ENCODE data around the gene RGL2. TPM values are rescaled to one million over a fixed set of nuclear protein-coding genes. Genes with fewer than 3 reads are reported as not detected.
A peak's percentile ranks its signal among the peaks of the same experiment; 100 is the strongest.

The RGL2 gene
- total and polyA plus RNA-seq, 10 of the 15 experiments (the other 5 are each of a cell fraction or from before 2014, with no cell fraction given), result 0.84 to 21.2 (median 6.8) TPM

DNA sequence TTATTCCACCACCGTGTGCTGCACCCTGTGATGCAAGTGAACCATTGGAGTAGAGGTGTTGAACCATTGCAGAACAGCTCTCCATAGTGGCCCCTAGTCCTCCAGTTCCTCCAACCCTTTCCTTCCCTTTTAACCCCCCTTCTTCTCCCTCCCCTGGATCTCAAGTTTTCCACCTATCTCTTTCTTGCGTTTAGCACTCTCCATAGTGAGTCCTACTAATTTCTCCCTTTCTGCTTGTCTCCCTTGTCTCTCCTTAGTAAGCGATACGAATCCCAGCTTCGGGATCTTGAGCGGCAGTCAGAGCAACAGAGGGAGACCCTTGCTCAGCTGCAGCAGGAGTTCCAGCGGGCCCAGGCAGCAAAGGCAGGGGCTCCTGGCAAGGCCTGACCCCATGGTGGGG lies 8.3 kb downstream of the RGL2 start (continued):
- TF ChIP-seq, protein P1, sequence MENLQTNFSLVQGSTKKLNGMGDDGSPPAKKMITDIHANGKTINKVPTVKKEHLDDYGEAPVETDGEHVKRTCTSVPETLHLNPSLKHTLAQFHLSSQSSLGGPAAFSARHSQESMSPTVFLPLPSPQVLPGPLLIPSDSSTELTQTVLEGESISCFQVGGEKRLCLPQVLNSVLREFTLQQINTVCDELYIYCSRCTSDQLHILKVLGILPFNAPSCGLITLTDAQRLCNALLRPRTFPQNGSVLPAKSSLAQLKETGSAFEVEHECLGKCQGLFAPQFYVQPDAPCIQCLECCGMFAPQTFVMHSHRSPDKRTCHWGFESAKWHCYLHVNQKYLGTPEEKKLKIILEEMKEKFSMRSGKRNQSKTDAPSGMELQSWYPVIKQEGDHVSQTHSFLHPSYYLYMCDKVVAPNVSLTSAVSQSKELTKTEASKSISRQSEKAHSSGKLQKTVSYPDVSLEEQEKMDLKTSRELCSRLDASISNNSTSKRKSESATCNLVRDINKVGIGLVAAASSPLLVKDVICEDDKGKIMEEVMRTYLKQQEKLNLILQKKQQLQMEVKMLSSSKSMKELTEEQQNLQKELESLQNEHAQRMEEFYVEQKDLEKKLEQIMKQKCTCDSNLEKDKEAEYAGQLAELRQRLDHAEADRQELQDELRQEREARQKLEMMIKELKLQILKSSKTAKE (IDR thresholded peaks at IDR 0.05; ENCODE audit: low read depth, poor library complexity, severe bottlenecking), result no peak

DNA sequence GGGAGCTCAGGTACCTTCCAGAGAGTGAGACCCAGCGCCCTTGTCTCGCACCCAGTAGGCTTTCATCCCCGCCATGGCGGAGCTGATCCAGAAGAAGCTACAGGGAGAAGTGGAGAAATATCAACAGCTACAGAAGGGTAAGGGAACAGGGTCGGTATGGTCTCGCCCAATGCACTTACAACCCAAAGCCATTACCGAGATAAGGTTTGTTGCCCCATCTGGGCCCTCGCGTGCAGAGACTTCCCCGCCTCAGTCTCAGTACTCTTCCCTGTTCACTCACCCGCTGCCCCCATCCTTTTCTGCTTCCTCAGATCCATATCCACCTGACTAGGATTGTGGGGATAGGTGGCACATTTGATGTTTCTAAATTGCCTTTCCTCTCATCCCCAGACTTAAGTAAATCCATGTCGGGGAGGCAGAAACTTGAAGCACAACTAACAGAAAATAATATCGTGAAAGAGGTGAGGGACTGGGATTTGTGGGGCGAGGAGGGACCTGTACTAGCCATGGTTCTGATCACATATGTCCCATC lies 8.9 kb downstream of the RGL2 start:
- in situ Hi-C loops (cut with MboI), result no loop called here
- POLR2A ChIA-PET, result interaction anchor here (0.9 to 3.5 kb wide), 8 partner anchors 9 to 128 kb away, joined by 3 to 60 read pairs (median 9); partner anchors contain the start of genes B3GALT4, CUTA, RGL2 and RPS18

More for the DNA sequence above, 8.9 kb downstream of the RGL2 start:
- Histone ChIP-seq H3K27ac (ENCODE audit: control insufficient read depth, insufficient read depth) (peak overlapping the region; percentile 74), H3K79me2 (ENCODE audit: control insufficient read depth, insufficient read depth, low read length) (peaks cover 31% of the 10 kb centered on the region), H2AFZ (ENCODE audit: control insufficient read depth, low read depth, low read length) (peak overlapping the region; percentile 98), H3K4me2 (ENCODE audit: control insufficient read depth, insufficient read depth) (peak overlapping the region; percentile 80), H3K9ac (ENCODE audit: control insufficient read depth, insufficient read depth, low read length) (peak overlapping the region; percentile 73), H4K20me1 (ENCODE audit: control insufficient read depth, insufficient read depth) (no peaks in the 10 kb centered on the region), H3K36me3 (ENCODE audit: control insufficient read depth in 2 of 2, insufficient read depth in 2 of 2, low read length in 1 of 2) (peaks cover 0 to 26% of the 10 kb centered on the region in 2 experiments; a peak in 3 of 4 replicates), H3K9me3 (replicated peaks; ENCODE audit: control insufficient read depth, insufficient read depth, low read length) (no peaks in the 10 kb centered on the region), H3K4me1 (ENCODE audit: control insufficient read depth, insufficient read depth, low read length) (no peaks in the 10 kb centered on the region), H3K4me3 (peak overlapping the region; percentile 78), H3K27me3 (replicated peaks in 1 of 2; ENCODE audit: control insufficient read depth in 2 of 2, insufficient read depth in 2 of 2, low read length in 1 of 2) (no peaks in the 10 kb centered on the region)
- ATAC-seq, result peak; percentile 25
- WGBS (ENCODE audit: insufficient coverage, insufficient replicate concordance, low lambda C conversion rate, missing lambda C conversion rate), result 11% methylated on average over 14 of the region's 14 CpGs
- SMC1A ChIA-PET (ENCODE audit: uncharacterized antibody, unreplicated experiment), result interaction anchor here (1.4 to 4.4 kb wide), 4 partner anchors 8 to 22 kb away, joined by 5 to 25 read pairs (median 8); partner anchors contain the start of genes B3GALT4, RPS18 and VPS52
- RAD21 ChIA-PET (ENCODE audit: unreplicated experiment), result interaction anchor here (0.6 to 2.6 kb wide), 10 partner anchors 8 to 1551 kb away, joined by 3 to 12 read pairs (median 6); partner anchors contain the start of genes B3GALT4, RPS18, VPS52 and ZBTB22
- CTCF ChIA-PET, result interaction anchor here (1.2 to 5.0 kb wide), 4 partner anchors 9 to 55 kb away, joined by 3 to 28 read pairs (median 6); partner anchors contain the start of genes B3GALT4 and RGL2
- BruUV-seq (replicated peaks), result TSS peak; percentile 95
- intact Hi-C loops (cut with micrococcal nuclease; ENCODE audit: unreplicated experiment), result loop anchor here (1.0 kb wide), 2 partner anchors 8 to 13 kb away; partner anchors contain the start of genes B3GALT4 and RGL2
- peak; percentile 41; the same call in 1 of the 2 replicates for TF ChIP-seq MTA3 (IDR thresholded peaks at IDR 0.05; ENCODE audit: borderline replicate concordance, low read length)
- TF ChIP-seq NFYA (IDR thresholded peaks at IDR 0.05; ENCODE audit: borderline replicate concordance, low read depth, low read length), result no peak
- TF ChIP-seq LARP7 (IDR thresholded peaks at IDR 0.05), result peak; percentile 16; the same call in 1 of the 2 replicates
- TF ChIP-seq DPF2 (IDR thresholded peaks at IDR 0.05), result peak; percentile 51
- TF ChIP-seq RBBP5 (conservative IDR thresholded peaks at IDR 0.05), result no peak
- TF ChIP-seq POLR2A (IDR thresholded peaks at IDR 0.05; ENCODE audit: low read depth, low read length), result peak; percentile 23; the same call in 1 of the 2 replicates
- no peak for DNase-seq (ENCODE audit: low read depth, low spot score)
- no peak for FAIRE-seq
